HepG2 (cell line): ENCODE results near the gene MEX3D. TPM values are rescaled to one million over a fixed set of nuclear protein-coding genes. Genes with fewer than 3 reads are reported as not detected.

Experiments
- CBX2 ChIP-seq, 2 experiments: fragments of 200-600 bp in 1 of 2; sonication (generic); formaldehyde crosslinking in 1 of 2; IDR thresholded peaks; 2 replicates each; pipeline versions ENCODE4 v1.7.0 to v1.8.1; 2018 to 2022; ENCODE audit warnings: low read depth in 2 of 2, low read length in 1 of 2, mild to moderate bottlenecking in 1 of 2, missing genetic modification reagents in 1 of 2
- ISL2 ChIP-seq: sonication (generic); formaldehyde crosslinking; IDR thresholded peaks from 2 replicates; pipeline ENCODE4 v1.5.0; 2020; ENCODE audit warnings: missing genetic modification reagents
- PHF21A ChIP-seq: sonication (generic); formaldehyde crosslinking; IDR thresholded peaks from 2 replicates; pipeline ENCODE4 v1.5.0; 2020; ENCODE audit warnings: mild to moderate bottlenecking, missing genetic modification reagents
- POLR2G ChIP-seq: fragments of 200-400 bp; formaldehyde crosslinking; IDR thresholded peaks from 2 replicates; pipeline ENCODE4 v1.6.1; 2018; ENCODE audit warnings: mild to moderate bottlenecking, low read depth, low read length, moderate library complexity
- ZNF333 ChIP-seq: sonication (generic); formaldehyde crosslinking; IDR thresholded peaks from 2 replicates; pipeline ENCODE4 v1.4.0; 2020; ENCODE audit warnings: mild to moderate bottlenecking, missing genetic modification reagents, borderline replicate concordance
- ZNF674 ChIP-seq: sonication (generic); formaldehyde crosslinking; IDR thresholded peaks from 2 replicates; pipeline ENCODE4 v1.5.0; 2020; ENCODE audit warnings: low read depth, mild to moderate bottlenecking, missing genetic modification reagents
- ZSCAN20 ChIP-seq: sonication (generic); formaldehyde crosslinking; IDR thresholded peaks from 2 replicates; pipeline ENCODE4 v1.4.0; 2020; ENCODE audit warnings: missing genetic modification reagents, mild to moderate bottlenecking, borderline replicate concordance
- polyA plus RNA-seq, 8 experiments: library from polyadenylated mRNA; depleted of rRNA in 3 of 8; stranded (reverse) in 7 of 8; unstranded in 1 of 8; fragments of >200 nt; fragmentation: Illumina TruSeq in 4 of 8; extraction: Trizol in 4 of 8; gene quantifications; 2 replicates each; pipeline versions ENCODE4 v1.2.1 to v1.2.3, GENCODE V29; 2011 to 2016; ENCODE audit warnings: low read depth in 4 of 8, missing spikeins in 1 of 8, mixed read lengths in 1 of 8; ENCODE audit not compliant: insufficient read depth in 1 of 8
- total RNA-seq, 5 experiments: library from RNA; depleted of rRNA; stranded (reverse); fragments of >200 nt; fragmentation: Illumina TruSeq; extraction: Trizol; gene quantifications; 2 replicates each; pipeline ENCODE4 v1.2.3, GENCODE V29; 2016; ENCODE audit warnings: low read depth in 1 of 5
- TF ChIP-seq, protein P1 (sequence below): sonication (generic); formaldehyde crosslinking; IDR thresholded peaks from 2 replicates; pipeline ENCODE4 v1.5.0; 2020; ENCODE audit warnings: missing genetic modification reagents, mild to moderate bottlenecking, borderline replicate concordance
- TF ChIP-seq, protein P2 (sequence below): sonication (generic); formaldehyde crosslinking; IDR thresholded peaks from 2 replicates; pipeline ENCODE4 v1.4.0; 2020; ENCODE audit warnings: low read depth, mild to moderate bottlenecking, missing genetic modification reagents
- TF ChIP-seq, protein P3 (sequence below): sonication (generic); formaldehyde crosslinking; IDR thresholded peaks from 2 replicates; pipeline ENCODE4 v1.5.1; 2020; ENCODE audit warnings: mild to moderate bottlenecking, missing genetic modification reagents

MEX3D gene
- total and polyA plus RNA-seq, 2 of the 13 experiments (the other 11 are each of a cell fraction or from before 2014, with no cell fraction given) = 3.6 to 17.1 TPM

DNA sequence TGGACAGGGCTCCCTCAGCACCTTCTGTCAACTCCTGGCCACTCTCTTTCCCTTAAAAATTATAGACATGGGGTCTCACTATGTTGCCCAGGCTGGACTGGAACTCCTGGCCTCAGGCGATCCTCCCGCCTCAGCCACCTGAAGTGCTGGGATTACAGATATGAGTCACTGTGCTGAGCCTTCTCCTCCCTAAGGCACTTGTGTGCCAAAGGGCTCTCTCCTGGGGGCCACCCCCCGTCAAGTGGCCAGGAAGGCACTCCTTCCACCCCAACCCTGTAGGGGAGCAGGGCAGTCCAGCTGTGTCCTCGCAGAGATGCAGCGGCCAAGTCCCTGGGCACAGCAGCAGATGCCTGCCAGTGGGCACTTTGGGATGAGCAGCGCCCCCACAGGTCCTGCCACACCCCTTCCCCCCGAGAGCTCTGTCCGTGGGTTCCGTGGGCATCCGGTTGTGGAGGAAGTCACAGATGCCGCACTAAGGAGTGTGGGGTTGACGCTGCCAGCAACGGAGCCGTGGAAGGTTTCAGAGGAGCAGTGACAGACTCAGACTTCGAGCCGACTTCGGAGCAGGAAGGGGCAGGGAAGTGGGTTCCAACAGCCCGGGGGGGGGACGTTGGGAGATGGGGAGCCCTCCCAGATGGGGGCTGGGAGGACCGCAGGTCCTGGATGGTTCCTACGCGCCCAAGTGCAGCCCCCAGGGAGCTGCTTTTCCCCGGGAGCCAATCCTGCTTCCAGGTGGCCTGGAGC lies 40.4 kb upstream of the MEX3D start (continued):
- TF ChIP-seq ZSCAN20 (CRISPR knock-in tag) (no peak), PHF21A (CRISPR knock-in tag) (no peak), ISL2 (no peak), POLR2G (peak; percentile 25; the same call in 1 of the 2 replicates), CBX2 (IDR thresholded peaks at IDR 0.05; ENCODE audit: low read depth, low read length) (no peak), CBX2 (CRISPR knock-in tag; IDR thresholded peaks at IDR 0.05; ENCODE audit: low read depth) (no peak), ZNF674 (CRISPR knock-in tag) (no peak), ZNF333 (CRISPR knock-in tag) (no peak)
- TF ChIP-seq, protein P1, sequence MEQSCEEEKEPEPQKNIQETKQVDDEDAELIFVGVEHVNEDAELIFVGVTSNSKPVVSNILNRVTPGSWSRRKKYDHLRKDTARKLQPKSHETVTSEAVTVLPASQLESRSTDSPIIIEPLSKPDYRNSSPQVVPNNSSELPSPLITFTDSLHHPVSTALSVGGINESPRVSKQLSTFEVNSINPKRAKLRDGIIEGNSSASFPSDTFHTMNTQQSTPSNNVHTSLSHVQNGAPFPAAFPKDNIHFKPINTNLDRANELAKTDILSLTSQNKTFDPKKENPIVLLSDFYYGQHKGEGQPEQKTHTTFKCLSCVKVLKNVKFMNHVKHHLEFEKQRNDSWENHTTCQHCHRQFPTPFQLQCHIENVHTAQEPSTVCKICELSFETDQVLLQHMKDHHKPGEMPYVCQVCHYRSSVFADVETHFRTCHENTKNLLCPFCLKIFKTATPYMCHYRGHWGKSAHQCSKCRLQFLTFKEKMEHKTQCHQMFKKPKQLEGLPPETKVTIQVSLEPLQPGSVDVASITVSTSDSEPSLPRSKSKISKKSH (CRISPR knock-in tag) = no peak
- TF ChIP-seq, protein P2, sequence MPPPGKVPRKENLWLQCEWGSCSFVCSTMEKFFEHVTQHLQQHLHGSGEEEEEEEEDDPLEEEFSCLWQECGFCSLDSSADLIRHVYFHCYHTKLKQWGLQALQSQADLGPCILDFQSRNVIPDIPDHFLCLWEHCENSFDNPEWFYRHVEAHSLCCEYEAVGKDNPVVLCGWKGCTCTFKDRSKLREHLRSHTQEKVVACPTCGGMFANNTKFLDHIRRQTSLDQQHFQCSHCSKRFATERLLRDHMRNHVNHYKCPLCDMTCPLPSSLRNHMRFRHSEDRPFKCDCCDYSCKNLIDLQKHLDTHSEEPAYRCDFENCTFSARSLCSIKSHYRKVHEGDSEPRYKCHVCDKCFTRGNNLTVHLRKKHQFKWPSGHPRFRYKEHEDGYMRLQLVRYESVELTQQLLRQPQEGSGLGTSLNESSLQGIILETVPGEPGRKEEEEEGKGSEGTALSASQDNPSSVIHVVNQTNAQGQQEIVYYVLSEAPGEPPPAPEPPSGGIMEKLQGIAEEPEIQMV = no peak
- TF ChIP-seq, protein P3, sequence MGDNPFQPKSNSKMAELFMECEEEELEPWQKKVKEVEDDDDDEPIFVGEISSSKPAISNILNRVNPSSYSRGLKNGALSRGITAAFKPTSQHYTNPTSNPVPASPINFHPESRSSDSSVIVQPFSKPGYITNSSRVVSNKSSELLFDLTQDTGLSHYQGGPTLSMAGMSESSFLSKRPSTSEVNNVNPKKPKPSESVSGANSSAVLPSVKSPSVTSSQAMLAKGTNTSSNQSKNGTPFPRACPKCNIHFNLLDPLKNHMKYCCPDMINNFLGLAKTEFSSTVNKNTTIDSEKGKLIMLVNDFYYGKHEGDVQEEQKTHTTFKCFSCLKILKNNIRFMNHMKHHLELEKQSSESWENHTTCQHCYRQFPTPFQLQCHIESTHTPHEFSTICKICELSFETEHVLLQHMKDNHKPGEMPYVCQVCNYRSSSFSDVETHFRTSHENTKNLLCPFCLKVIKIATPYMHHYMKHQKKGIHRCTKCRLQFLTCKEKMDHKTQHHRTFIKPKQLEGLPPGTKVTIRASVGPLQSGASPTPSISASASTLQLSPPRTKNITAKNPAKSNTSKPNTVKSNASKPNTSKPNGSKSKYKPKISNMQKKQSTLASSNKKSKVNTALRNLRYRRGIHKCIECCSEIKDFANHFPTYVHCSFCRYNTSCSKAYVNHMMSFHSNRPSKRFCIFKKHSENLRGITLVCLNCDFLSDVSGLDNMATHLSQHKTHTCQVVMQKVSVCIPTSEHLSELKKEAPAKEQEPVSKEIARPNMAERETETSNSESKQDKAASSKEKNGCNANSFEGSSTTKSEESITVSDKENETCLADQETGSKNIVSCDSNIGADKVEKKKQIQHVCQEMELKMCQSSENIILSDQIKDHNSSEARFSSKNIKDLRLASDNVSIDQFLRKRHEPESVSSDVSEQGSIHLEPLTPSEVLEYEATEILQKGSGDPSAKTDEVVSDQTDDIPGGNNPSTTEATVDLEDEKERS (CRISPR knock-in tag) = no peak
